B cell (primary cell): ENCODE results near the gene TSHR. TPM values are rescaled to one million over a fixed set of nuclear protein-coding genes. Genes with fewer than 3 reads are reported as not detected.

Experiments
- ATAC-seq: fragments of 200-7000 bp; cut with Tn5 transposase; one replicate; pipeline ENCODE4 v1.10.0; 2021; ENCODE audit warnings: low read depth, mild to moderate bottlenecking, moderate number of reproducible peaks, moderate library complexity
- CTCF ChIA-PET: fragments of 350-600 bp; sonication (Branson Sonifier 250); formaldehyde crosslinking; loops from one replicate; lab custom pipeline; 2021; ENCODE audit warnings: antibody characterized with exemption, inconsistent platforms; lab: Charles Lee
- POLR2A ChIA-PET: fragments of 350-600 bp; sonication (Branson Sonifier 250); formaldehyde crosslinking; loops from one replicate; lab custom pipeline; 2021; ENCODE audit warnings: antibody characterized with exemption; lab: Charles Lee
- DNase-seq: peaks from one replicate; pipeline ENCODE4 v3.0.0; 2013
- H2AFZ ChIP-seq: 2 replicates; pipeline ENCODE4 v1.6.1; 2012; ENCODE audit warnings: mild to moderate bottlenecking, low read depth, low read length; ENCODE audit not compliant: insufficient read depth, poor library complexity, severe bottlenecking
- H3K27ac ChIP-seq, 2 donors: 1 replicate in 1 of 2; 2 replicates in 1 of 2; pipeline ENCODE4 v1.5.1; 2012 to 2013; ENCODE audit warnings: low read length in 2 of 2, mild to moderate bottlenecking in 2 of 2, moderate library complexity in 1 of 2
- H3K27me3 ChIP-seq, 4 experiments: fragments of 200-600 bp in 1 of 4; sonication (generic) in 1 of 4; replicated peaks in 1 of 4; 1 replicate in 2 of 4; 2 replicates in 2 of 4; pipeline versions ENCODE4 v1.6.1 to v1.7.0; 2013 to 2016; ENCODE audit warnings: low read length in 3 of 4, mild to moderate bottlenecking in 2 of 4, mixed read lengths in 1 of 4, moderate library complexity in 1 of 4; ENCODE audit not compliant: insufficient read depth in 4 of 4, control insufficient read depth in 3 of 4; ENCODE audit errors: control extremely low read depth in 1 of 4
- H3K36me3 ChIP-seq, 2 experiments: replicated peaks in 1 of 2; 1 replicate in 1 of 2; 2 replicates in 1 of 2; pipeline versions ENCODE4 v1.6.1 to v1.7.1; 2013; ENCODE audit warnings: low read length in 1 of 2; ENCODE audit not compliant: insufficient read depth in 2 of 2, control insufficient read depth in 1 of 2; ENCODE audit errors: control extremely low read depth in 1 of 2, extremely low read depth in 1 of 2
- H3K4me1 ChIP-seq, 2 donors: fragments of 200-600 bp in 1 of 2; sonication (generic) in 1 of 2; 1 replicate in 1 of 2; 2 replicates in 1 of 2; pipeline versions ENCODE4 v1.5.1 to v1.6.1; 2013 to 2017; ENCODE audit warnings: low read length in 2 of 2; ENCODE audit not compliant: control insufficient read depth in 2 of 2, insufficient read depth in 2 of 2
- H3K4me2 ChIP-seq: replicated peaks from 2 replicates; pipeline ENCODE3; 2012; ENCODE audit warnings: mild to moderate bottlenecking, low read depth, low read length; ENCODE audit not compliant: poor library complexity, severe bottlenecking
- H3K4me3 ChIP-seq, 5 experiments: fragments of 200-600 bp in 1 of 5; sonication (generic) in 1 of 5; 1 replicate in 3 of 5; 2 replicates in 2 of 5; pipeline versions ENCODE4 v1.5.1 to v1.7.0; 2011 to 2016; ENCODE audit warnings: low read length in 4 of 5, mild to moderate bottlenecking in 4 of 5, low read depth in 2 of 5, control low read depth in 1 of 5, moderate library complexity in 1 of 5; ENCODE audit not compliant: insufficient read depth in 1 of 5; ENCODE audit errors: control extremely low read depth in 1 of 5, extremely low read depth in 1 of 5
- H3K79me2 ChIP-seq: fragments of 200-600 bp; sonication (generic); one replicate; pipeline ENCODE4 v1.6.0; 2016; ENCODE audit warnings: low read length; ENCODE audit not compliant: control insufficient read depth, insufficient read depth
- H3K9ac ChIP-seq: fragments of 200-600 bp; sonication (generic); 2 replicates; pipeline ENCODE4 v1.6.1; 2017; ENCODE audit warnings: mild to moderate bottlenecking, low read length, moderate library complexity
- H3K9me3 ChIP-seq, 3 donors: one replicate each; pipeline versions ENCODE4 v1.6.1 to v1.7.1; 2013; ENCODE audit warnings: low read length in 2 of 3; ENCODE audit not compliant: control insufficient read depth in 2 of 3, insufficient read depth in 1 of 3; ENCODE audit errors: control extremely low read depth in 1 of 3
- H4K20me1 ChIP-seq: 2 replicates; pipeline ENCODE4 v1.6.0; 2012; ENCODE audit warnings: mild to moderate bottlenecking, low read length; ENCODE audit not compliant: insufficient read depth, control insufficient read depth, poor library complexity, severe bottlenecking
- H3K27ac Mint-ChIP-seq: one replicate; pipeline ENCODE4 v1.8.0; 2021; ENCODE audit warnings: mixed read lengths
- H3K27me3 Mint-ChIP-seq: one replicate; pipeline ENCODE4 v1.8.0; 2021; ENCODE audit warnings: mixed read lengths
- H3K4me1 Mint-ChIP-seq: one replicate; pipeline ENCODE4 v1.8.0; 2021; ENCODE audit warnings: mixed read lengths
- H3K4me3 Mint-ChIP-seq: one replicate; pipeline ENCODE4 v1.8.0; 2021; ENCODE audit warnings: mixed read lengths
- H3K9me3 Mint-ChIP-seq: one replicate; pipeline ENCODE4 v1.8.0; 2022; ENCODE audit warnings: mixed read lengths; ENCODE audit not compliant: insufficient read depth
- EZH2 ChIP-seq: IDR thresholded peaks from 2 replicates; pipeline ENCODE4 v1.6.1; 2012; ENCODE audit warnings: borderline replicate concordance, low read depth, mild to moderate bottlenecking, moderate library complexity, low read length; ENCODE audit not compliant: insufficient read depth, poor library complexity, severe bottlenecking
- WGBS: methylation state at CpG from one replicate; pipeline ENCODE4 v1.1.5; 2013; ENCODE audit warnings: missing lambda C conversion rate; ENCODE audit not compliant: insufficient coverage; 5-methylcytosine and 5-hydroxymethylcytosine counted together
- intact Hi-C: fragments of 100-400 bp; cut with micrococcal nuclease; formaldehyde crosslinking; loops from one replicate; pipeline ENCODE4 v1.10.0; 2022
- polyA plus RNA-seq: library from polyadenylated mRNA; depleted of rRNA; stranded (reverse); fragments of >200 nt; gene quantifications from 2 replicates; pipeline ENCODE4 v1.2.3, GENCODE V29; 2012
- total RNA-seq, 2 donors: library from RNA; stranded (reverse); fragments of 120-200 nt in 1 of 2; gene quantifications; 1 replicate in 1 of 2; 2 replicates in 1 of 2; pipeline versions ENCODE4 v1.2.3 to v1.2.4, GENCODE V29; 2013 to 2022
- TF ChIP-seq, protein P1 (sequence below): fragments of 200-600 bp; IDR thresholded peaks from one replicate; pipeline ENCODE4 v1.8.0; 2022; ENCODE audit warnings: antibody characterized with exemption, mild to moderate bottlenecking

TSHR gene
- total and polyA plus RNA-seq, 2 donors (not counting 1 experiment from before 2014, with no cell fraction given): 0.15 to 0.37 TPM

DNA sequence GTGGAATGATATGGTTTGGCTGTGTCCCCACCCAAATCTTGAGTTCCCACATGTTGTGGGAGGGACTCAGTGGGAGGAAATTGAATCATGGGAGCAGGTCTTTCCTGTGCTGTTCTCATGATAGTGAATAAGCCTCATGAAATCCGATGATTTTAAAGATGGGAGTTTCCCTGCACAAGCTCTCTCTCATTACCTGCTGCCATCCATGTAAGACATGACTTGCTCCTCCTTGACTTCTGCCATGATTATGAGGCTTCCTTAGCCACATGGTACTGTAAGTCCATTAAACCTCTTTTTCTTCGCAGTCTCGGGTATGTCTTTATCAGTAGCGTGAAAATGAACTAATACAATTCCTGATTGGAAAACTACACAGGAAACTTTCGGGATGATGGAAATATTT is 100.5 kb downstream of the TSHR start:
- ATAC-seq: no peak
- Histone ChIP-seq H3K79me2 (no peaks in the 10 kb centered on the region), H3K36me3 (no peaks in the 10 kb centered on the region), H3K9ac (no peak overlapping the region), H3K27ac (no peak overlapping the region), H3K4me3 (no peak overlapping the region), H3K9me3 (peaks cover 0 to 7% (median 4%) of the 10 kb centered on the region in 3 donors), H3K27me3 (peaks cover 0 to 5% (median 0%) of the 10 kb centered on the region in 4 experiments), H2AFZ (no peak overlapping the region), H3K4me2 (no peak overlapping the region), H4K20me1 (no peaks in the 10 kb centered on the region), H3K4me1 (no peaks in the 10 kb centered on the region)
- Mint-ChIP-seq H3K4me3 (no peak overlapping the region), H3K4me1 (no peaks in the 10 kb centered on the region), H3K9me3 (peaks cover 15% of the 10 kb centered on the region), H3K27ac (no peak overlapping the region), H3K27me3 (peaks cover 6% of the 10 kb centered on the region)
- ChIA-PET CTCF (no interaction called here), POLR2A (no interaction called here)
- TF ChIP-seq, protein P1, sequence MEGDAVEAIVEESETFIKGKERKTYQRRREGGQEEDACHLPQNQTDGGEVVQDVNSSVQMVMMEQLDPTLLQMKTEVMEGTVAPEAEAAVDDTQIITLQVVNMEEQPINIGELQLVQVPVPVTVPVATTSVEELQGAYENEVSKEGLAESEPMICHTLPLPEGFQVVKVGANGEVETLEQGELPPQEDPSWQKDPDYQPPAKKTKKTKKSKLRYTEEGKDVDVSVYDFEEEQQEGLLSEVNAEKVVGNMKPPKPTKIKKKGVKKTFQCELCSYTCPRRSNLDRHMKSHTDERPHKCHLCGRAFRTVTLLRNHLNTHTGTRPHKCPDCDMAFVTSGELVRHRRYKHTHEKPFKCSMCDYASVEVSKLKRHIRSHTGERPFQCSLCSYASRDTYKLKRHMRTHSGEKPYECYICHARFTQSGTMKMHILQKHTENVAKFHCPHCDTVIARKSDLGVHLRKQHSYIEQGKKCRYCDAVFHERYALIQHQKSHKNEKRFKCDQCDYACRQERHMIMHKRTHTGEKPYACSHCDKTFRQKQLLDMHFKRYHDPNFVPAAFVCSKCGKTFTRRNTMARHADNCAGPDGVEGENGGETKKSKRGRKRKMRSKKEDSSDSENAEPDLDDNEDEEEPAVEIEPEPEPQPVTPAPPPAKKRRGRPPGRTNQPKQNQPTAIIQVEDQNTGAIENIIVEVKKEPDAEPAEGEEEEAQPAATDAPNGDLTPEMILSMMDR: no peak
- TF ChIP-seq EZH2: no peak
- 100% methylated on average over 1 of the region's 5 CpGs for WGBS
- no peak for DNase-seq
- intact Hi-C loops: no loop called here

DNA sequence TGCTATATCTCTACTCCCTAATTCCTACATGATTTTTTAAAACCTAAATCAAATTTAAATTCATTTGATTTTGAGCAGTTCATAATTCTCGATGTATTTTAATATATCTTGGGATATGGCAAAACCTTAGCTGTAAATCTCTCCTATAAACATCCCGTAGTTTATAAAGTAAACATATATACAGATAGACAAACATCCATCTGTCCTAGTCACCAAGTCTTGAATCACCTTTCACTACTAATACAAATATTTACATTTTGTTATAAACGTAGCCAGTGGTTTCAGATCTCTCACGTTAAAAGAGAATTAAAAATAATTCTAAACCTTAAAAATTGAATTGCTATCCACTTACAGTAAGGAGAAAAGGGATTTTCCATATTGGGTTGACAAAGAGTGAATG is 107.0 kb downstream of the TSHR start:
- no peak overlapping the region for H3K4me3 Mint-ChIP-seq
- no CpG with 5 or more reads among the region's 4 CpGs for WGBS
- Histone ChIP-seq H3K27me3 (peaks cover 0 to 10% (median 0%) of the 10 kb centered on the region in 4 experiments), H3K36me3 (no peaks in the 10 kb centered on the region), H3K4me2 (no peak overlapping the region), H3K4me1 (no peaks in the 10 kb centered on the region), H3K9ac (no peak overlapping the region), H3K27ac (no peak overlapping the region), H4K20me1 (no peaks in the 10 kb centered on the region), H3K79me2 (no peaks in the 10 kb centered on the region), H2AFZ (no peak overlapping the region), H3K9me3 (peaks cover 0 to 1% (median 0%) of the 10 kb centered on the region in 3 donors), H3K4me3 (no peak overlapping the region)
- no peak for ATAC-seq
- H3K9me3 Mint-ChIP-seq: no peaks in the 10 kb centered on the region
- peaks cover 3% of the 10 kb centered on the region for H3K27me3 Mint-ChIP-seq
- ChIA-PET POLR2A (no interaction called here), CTCF (no interaction called here)
- no peak overlapping the region for H3K27ac Mint-ChIP-seq
- DNase-seq: no peak
- intact Hi-C loops: loop anchor here (2.0 kb wide), 1 partner anchor 108 kb away; the partner anchor contains the start of gene TSHR
- TF ChIP-seq EZH2: no peak
- TF ChIP-seq, protein P1: no peak
- no peaks in the 10 kb centered on the region for H3K4me1 Mint-ChIP-seq
